ENCODE data around the gene CADPS. TPM values are rescaled to one million over a fixed set of nuclear protein-coding genes. Genes with fewer than 3 reads are reported as not detected.

The CADPS gene
- total and polyA plus RNA-seq, 11 donors, result 3.6 to 37.8 (median 12.9) TPM

DNA sequence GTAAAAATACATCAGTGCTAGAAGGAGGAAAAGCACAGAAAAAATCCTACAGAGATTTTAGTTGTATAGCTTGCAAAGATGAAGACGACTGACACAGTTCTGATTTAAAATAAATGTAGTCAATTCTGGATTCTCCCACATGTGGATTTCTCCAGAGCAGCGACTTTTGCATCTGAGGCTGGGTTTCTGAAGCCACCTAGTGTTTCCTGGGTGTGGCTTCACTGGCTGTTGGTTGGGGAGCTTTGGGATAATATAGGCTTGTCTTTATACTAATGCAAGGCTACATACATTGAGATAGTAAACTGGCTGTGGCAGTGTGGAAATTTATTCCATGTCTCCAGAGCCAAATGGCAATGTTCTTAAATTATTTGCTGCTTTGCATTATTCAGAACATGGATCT lies 343.7 kb downstream of the CADPS start:
- DNase-seq (no peak), ATAC-seq (no peak)
- peaks cover 0 to 5% (median 0%) of the 10 kb centered on the region in 12 donors for H3K4me1 ChIP-seq
- no peaks in the 10 kb centered on the region for H3K9me3 ChIP-seq
- intact Hi-C loops (cut with DNase I), result no loop called here
- H3K4me3 ChIP-seq, result no peak overlapping the region
- H3K36me3 ChIP-seq, result peaks cover 0 to 4% (median 0%) of the 10 kb centered on the region in 9 donors
- WGBS, 4 donors, result 43 to 70% (median 53%) methylated on average over 2 of the region's 2 CpGs
- no peak for TF ChIP-seq POLR2A (IDR thresholded peaks at IDR 0.05)
- no peak overlapping the region for H3K27ac ChIP-seq
- H3K27me3 ChIP-seq, result no peaks in the 10 kb centered on the region

DNA sequence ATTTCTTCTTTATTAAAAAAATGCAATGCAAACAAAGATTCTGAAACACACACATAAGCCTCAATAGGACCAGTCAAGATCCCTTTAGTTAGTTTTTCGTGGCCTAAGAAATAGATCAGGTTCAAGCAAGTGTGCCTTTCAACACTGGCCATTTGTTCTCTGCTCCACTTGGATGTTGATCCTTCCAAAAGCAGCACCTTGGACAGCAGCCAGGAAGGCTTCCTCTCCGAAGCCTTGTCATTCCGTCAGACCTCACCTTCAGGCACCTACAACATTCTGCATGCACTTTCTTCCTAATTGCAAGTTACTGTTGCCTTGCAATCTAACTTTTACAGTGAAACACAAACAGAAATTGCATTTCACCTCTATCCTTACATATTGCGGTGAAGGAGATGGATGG lies 346.0 kb downstream of the CADPS start:
- intact Hi-C loops (cut with DNase I), result no loop called here

DNA sequence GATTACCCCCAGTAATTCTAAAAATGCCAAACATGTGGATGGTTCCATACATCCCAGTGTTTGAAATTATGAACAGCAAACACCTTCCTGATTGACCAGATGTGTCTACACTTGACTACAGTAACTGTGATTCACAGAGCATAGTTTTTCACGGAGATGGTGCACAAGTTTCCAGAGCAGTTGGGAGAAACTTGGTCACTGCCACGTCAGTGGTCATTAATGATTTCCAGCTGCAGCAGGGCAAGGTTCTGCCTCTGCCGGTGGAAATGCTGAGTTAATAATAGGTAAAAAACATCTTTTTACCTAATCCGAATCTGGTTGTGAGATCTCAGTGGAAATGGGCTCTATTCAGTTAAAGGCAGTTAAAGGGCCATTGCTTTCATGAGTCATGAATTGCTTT lies 347.7 kb downstream of the CADPS start:
- DNase-seq (no peak), ATAC-seq (no peak)
- Histone ChIP-seq H3K27me3 (no peaks in the 10 kb centered on the region), H3K4me3 (no peak overlapping the region), H3K27ac (no peak overlapping the region), H3K9me3 (no peaks in the 10 kb centered on the region), H3K36me3 (peaks cover 0 to 4% (median 0%) of the 10 kb centered on the region in 9 donors), H3K4me1 (peaks cover 0 to 5% (median 0%) of the 10 kb centered on the region in 12 donors)
- intact Hi-C loops (cut with DNase I), result no loop called here
- TF ChIP-seq, protein P1, sequence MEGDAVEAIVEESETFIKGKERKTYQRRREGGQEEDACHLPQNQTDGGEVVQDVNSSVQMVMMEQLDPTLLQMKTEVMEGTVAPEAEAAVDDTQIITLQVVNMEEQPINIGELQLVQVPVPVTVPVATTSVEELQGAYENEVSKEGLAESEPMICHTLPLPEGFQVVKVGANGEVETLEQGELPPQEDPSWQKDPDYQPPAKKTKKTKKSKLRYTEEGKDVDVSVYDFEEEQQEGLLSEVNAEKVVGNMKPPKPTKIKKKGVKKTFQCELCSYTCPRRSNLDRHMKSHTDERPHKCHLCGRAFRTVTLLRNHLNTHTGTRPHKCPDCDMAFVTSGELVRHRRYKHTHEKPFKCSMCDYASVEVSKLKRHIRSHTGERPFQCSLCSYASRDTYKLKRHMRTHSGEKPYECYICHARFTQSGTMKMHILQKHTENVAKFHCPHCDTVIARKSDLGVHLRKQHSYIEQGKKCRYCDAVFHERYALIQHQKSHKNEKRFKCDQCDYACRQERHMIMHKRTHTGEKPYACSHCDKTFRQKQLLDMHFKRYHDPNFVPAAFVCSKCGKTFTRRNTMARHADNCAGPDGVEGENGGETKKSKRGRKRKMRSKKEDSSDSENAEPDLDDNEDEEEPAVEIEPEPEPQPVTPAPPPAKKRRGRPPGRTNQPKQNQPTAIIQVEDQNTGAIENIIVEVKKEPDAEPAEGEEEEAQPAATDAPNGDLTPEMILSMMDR (IDR thresholded peaks at IDR 0.05), result no peak
- TF ChIP-seq POLR2A (IDR thresholded peaks at IDR 0.05), result no peak
- WGBS, 4 donors, result 78 to 90% (median 84%) methylated on average over 4 of the region's 4 CpGs

More for the DNA sequence above, 346.0 kb downstream of the CADPS start:
- ATAC-seq (peak in 2 of 4 donors; percentile 50 to 51), DNase-seq (peak in 4 of 5 donors; percentile 23 to 63 (median 38))
- Histone ChIP-seq H3K36me3 (peaks cover 0 to 4% (median 0%) of the 10 kb centered on the region in 9 donors), H3K27ac (no peak overlapping the region), H3K4me3 (no peak overlapping the region), H3K27me3 (no peaks in the 10 kb centered on the region), H3K9me3 (no peaks in the 10 kb centered on the region), H3K4me1 (peaks cover 0 to 5% (median 0%) of the 10 kb centered on the region in 12 donors)
- TF ChIP-seq, protein P1 (IDR thresholded peaks at IDR 0.05), result no peak
- no peak for TF ChIP-seq POLR2A (IDR thresholded peaks at IDR 0.05)
- 23 to 27% (median 25%) methylated on average over 4 of the region's 4 CpGs for WGBS, 4 donors

DNA sequence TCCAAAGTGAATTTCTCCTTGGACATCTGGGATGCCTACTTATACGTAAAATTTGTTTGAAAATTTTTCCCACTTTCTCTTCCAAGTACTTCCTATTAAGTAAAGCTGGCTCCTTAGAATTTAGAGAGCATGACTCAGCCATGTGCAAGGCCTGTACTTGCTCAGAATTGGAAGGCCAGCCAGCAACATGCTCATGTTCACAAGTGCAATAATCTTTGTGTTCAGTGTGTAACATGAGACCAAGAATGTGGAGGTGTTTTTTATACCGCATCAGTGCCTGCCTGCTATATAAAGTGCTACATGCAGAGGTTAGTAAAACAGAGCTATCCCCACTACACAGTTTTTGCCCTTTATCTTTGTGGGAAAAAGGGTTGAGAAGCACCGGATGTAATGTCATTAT lies 349.9 kb downstream of the CADPS start:
- H3K4me1 ChIP-seq, result peaks cover 0 to 5% (median 0%) of the 10 kb centered on the region in 12 donors
- H3K4me3 ChIP-seq, result no peak overlapping the region
- no peak for ATAC-seq
- no peak overlapping the region for H3K27ac ChIP-seq
- H3K36me3 ChIP-seq, result no peaks in the 10 kb centered on the region
- no peak for DNase-seq
- 77 to 89% (median 80%) methylated on average over 3 of the region's 3 CpGs for WGBS, 4 donors
- TF ChIP-seq POLR2A (IDR thresholded peaks at IDR 0.05), result no peak
- TF ChIP-seq, protein P1 (IDR thresholded peaks at IDR 0.05), result no peak
- no peaks in the 10 kb centered on the region for H3K27me3 ChIP-seq
- H3K9me3 ChIP-seq, result no peaks in the 10 kb centered on the region
- intact Hi-C loops (cut with DNase I), result no loop called here

DNA sequence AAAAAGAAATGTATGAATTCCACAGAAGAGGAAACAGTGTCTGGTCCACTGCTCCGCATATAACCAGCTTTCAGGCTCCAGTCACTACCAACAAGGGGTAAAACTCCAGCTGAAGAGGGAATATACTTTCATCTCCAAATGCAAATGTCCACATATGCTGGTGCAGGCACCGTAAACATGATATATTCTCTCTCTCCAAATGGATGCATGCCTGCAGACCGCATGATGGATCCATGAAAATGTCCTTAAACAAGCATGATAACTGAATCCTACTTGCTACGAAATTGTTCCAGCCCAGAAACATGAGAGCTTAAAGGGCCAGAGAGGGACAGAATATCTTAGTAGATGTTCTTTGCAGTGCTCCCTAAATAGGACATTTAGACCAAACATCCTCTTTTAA lies 351.5 kb downstream of the CADPS start:
- intact Hi-C loops (cut with DNase I), result no loop called here
- WGBS, 4 donors, result 67 to 83% (median 80%) methylated on average over 4 of the region's 4 CpGs
- no peaks in the 10 kb centered on the region for H3K27me3 ChIP-seq
- ATAC-seq (no peak), DNase-seq (no peak)
- no peak overlapping the region for H3K4me3 ChIP-seq
- H3K4me1 ChIP-seq, result no peaks in the 10 kb centered on the region
- no peaks in the 10 kb centered on the region for H3K36me3 ChIP-seq
- no peak overlapping the region for H3K27ac ChIP-seq
- TF ChIP-seq, protein P1 (IDR thresholded peaks at IDR 0.05), result no peak
- no peak for TF ChIP-seq POLR2A (IDR thresholded peaks at IDR 0.05)
- no peaks in the 10 kb centered on the region for H3K9me3 ChIP-seq
